PFSK-1 (cell line): Measurements from ENCODE around the gene SYNGR1.

ENCODE experiments used
- FOXP2 ChIP-seq: optimal IDR thresholded peaks from 2 replicates; pipeline ENCODE3; 2011; ENCODE audit warnings: borderline replicate concordance, control low read depth, inconsistent platforms; ENCODE audit not compliant: insufficient read depth; ENCODE audit errors: extremely low read length, extremely low read depth
- POLR2AphosphoS5 ChIP-seq: IDR thresholded peaks from 2 replicates; pipeline ENCODE4 v1.6.1; 2012; ENCODE audit warnings: low read depth, mild to moderate bottlenecking, control low read depth, low read length, moderate library complexity
- SIN3A ChIP-seq: IDR thresholded peaks from 2 replicates; pipeline ENCODE4 v1.6.1; 2012; ENCODE audit warnings: mild to moderate bottlenecking, low read length, moderate library complexity, borderline replicate concordance; ENCODE audit not compliant: insufficient read depth
- TAF1 ChIP-seq: IDR thresholded peaks from 2 replicates; pipeline ENCODE4 v1.6.1; 2012; ENCODE audit warnings: low read length, control low read depth, borderline replicate concordance; ENCODE audit not compliant: insufficient read depth
- TF ChIP-seq, protein P1 (sequence below), 2 experiments: IDR thresholded peaks; 2 replicates each; pipeline versions ENCODE4 v1.6.1 to v1.8.0; 2011 to 2012; ENCODE audit warnings: low read depth in 2 of 2, low read length in 2 of 2, control low read depth in 1 of 2, inconsistent platforms in 1 of 2, mild to moderate bottlenecking in 1 of 2, moderate library complexity in 1 of 2; ENCODE audit not compliant: insufficient read depth in 1 of 2

SYNGR1 gene

DNA sequence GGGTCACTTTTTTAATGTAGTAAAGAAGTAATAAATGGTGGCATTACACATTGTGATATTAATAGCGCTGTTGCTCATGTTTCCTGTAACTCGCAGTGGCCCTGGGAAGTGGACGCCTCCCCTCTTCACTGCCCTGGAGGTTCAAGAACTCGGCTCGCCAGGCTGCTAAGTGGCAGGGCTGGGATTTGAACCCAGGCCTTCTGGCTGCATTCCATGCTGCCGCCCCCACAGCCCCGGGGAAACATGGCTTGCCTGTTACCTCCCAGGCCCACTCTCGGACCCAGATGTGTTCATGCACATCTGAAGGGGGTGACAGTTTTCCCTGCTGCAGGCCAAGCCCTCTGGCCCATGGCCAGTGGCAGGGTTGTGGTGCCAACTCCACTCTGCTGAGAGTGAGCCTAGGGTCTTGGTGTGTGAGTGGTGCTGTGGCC, 82.0 kb downstream of the SYNGR1 start:
- TF ChIP-seq FOXP2 (no peak), POLR2AphosphoS5 (no peak), SIN3A (no peak), TAF1 (no peak)
- TF ChIP-seq, protein P1, sequence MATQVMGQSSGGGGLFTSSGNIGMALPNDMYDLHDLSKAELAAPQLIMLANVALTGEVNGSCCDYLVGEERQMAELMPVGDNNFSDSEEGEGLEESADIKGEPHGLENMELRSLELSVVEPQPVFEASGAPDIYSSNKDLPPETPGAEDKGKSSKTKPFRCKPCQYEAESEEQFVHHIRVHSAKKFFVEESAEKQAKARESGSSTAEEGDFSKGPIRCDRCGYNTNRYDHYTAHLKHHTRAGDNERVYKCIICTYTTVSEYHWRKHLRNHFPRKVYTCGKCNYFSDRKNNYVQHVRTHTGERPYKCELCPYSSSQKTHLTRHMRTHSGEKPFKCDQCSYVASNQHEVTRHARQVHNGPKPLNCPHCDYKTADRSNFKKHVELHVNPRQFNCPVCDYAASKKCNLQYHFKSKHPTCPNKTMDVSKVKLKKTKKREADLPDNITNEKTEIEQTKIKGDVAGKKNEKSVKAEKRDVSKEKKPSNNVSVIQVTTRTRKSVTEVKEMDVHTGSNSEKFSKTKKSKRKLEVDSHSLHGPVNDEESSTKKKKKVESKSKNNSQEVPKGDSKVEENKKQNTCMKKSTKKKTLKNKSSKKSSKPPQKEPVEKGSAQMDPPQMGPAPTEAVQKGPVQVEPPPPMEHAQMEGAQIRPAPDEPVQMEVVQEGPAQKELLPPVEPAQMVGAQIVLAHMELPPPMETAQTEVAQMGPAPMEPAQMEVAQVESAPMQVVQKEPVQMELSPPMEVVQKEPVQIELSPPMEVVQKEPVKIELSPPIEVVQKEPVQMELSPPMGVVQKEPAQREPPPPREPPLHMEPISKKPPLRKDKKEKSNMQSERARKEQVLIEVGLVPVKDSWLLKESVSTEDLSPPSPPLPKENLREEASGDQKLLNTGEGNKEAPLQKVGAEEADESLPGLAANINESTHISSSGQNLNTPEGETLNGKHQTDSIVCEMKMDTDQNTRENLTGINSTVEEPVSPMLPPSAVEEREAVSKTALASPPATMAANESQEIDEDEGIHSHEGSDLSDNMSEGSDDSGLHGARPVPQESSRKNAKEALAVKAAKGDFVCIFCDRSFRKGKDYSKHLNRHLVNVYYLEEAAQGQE (IDR thresholded peaks at IDR 0.05; ENCODE audit: insufficient read depth in 1 of 2, low read depth in 2 of 2, low read length in 2 of 2): no peak

- TF ChIP-seq, protein P1 (IDR thresholded peaks at IDR 0.05; ENCODE audit: insufficient read depth in 1 of 2, low read depth in 2 of 2, low read length in 2 of 2): no peak
- TF ChIP-seq FOXP2: no peak
- TF ChIP-seq POLR2AphosphoS5: no peak
- no peak for TF ChIP-seq TAF1
- no peak for TF ChIP-seq SIN3A
These were observed 82.6 kb downstream of the SYNGR1 start for GRCh38 chr22:39432361-39432811.

GRCh38 chr22:39433476-39434242, 83.9 kb downstream of the SYNGR1 start:
- TF ChIP-seq SIN3A (no peak), POLR2AphosphoS5 (no peak), FOXP2 (no peak)

DNA sequence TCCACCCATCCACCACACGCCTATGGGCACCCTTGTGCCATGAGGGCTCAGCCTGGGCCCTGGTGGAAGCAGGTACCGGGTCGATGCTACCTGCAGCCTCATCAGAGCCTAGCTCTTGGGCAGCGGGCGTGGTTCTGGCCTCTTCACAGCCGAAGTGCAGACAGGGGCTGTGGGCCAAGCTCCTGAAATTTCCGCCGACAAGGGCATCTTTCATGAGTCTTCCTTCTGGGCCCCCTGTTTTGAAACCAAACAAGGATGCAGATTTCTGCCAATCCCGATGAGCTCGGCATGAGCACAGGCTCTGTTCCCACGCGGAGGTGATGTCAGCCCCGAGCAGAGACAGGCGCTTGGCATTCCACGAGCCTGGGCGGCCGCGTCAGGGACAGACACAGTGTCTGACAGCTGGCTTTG, 84.5 kb downstream of the SYNGR1 start:
- no peak for TF ChIP-seq TAF1
- TF ChIP-seq, protein P1 (IDR thresholded peaks at IDR 0.05; ENCODE audit: insufficient read depth in 1 of 2, low read depth in 2 of 2, low read length in 2 of 2): no peak
- no peak for TF ChIP-seq FOXP2
- TF ChIP-seq POLR2AphosphoS5: no peak
- no peak for TF ChIP-seq SIN3A

- TF ChIP-seq, protein P1 (IDR thresholded peaks at IDR 0.05; ENCODE audit: insufficient read depth in 1 of 2, low read depth in 2 of 2, low read length in 2 of 2): no peak
- no peak for TF ChIP-seq POLR2AphosphoS5
- no peak for TF ChIP-seq SIN3A
- no peak for TF ChIP-seq TAF1
- no peak for TF ChIP-seq FOXP2
These were observed 84.9 kb downstream of the SYNGR1 start for GRCh38 chr22:39434721-39435120.
